K562 (cell line): ENCODE results near the gene MVP. TPM values are rescaled to one million over a fixed set of nuclear protein-coding genes. Genes with fewer than 3 reads are reported as not detected.

Source experiments
- CTBP1 ChIP-seq: fragments of 450-650 bp; IDR thresholded peaks from 2 replicates; pipeline ENCODE4 v1.6.1; 2016; ENCODE audit warnings: borderline replicate concordance
- GATA2 ChIP-seq: sonication (generic); formaldehyde crosslinking; IDR thresholded peaks from 2 replicates; pipeline ENCODE4 v1.4.0; 2020; ENCODE audit warnings: mild to moderate bottlenecking, missing genetic modification reagents
- HDAC2 ChIP-seq: fragments of 450-650 bp; IDR thresholded peaks from 2 replicates; pipeline ENCODE4 v1.6.1; 2016; ENCODE audit warnings: mild to moderate bottlenecking
- HNRNPK ChIP-seq: fragments of 200-400 bp; formaldehyde crosslinking; IDR thresholded peaks from one replicate; pipeline ENCODE4 v1.6.1; 2018; ENCODE audit warnings: mild to moderate bottlenecking, low read depth, low read length; ENCODE audit not compliant: poor library complexity, severe bottlenecking
- KDM5B ChIP-seq: fragments of 200-600 bp; sonication (generic); IDR thresholded peaks from 2 replicates; pipeline ENCODE4 v1.6.1; 2012; ENCODE audit warnings: low read depth, mild to moderate bottlenecking, moderate library complexity, low read length, control low read depth, inconsistent platforms; ENCODE audit not compliant: insufficient replicate concordance
- KLF16 ChIP-seq: IDR thresholded peaks from 2 replicates; pipeline ENCODE4 v1.6.1; 2016; ENCODE audit warnings: antibody characterized with exemption
- ZNF644 ChIP-seq: fragments of 200-800 bp; sonication (Bioruptor generic); IDR thresholded peaks from 2 replicates; pipeline ENCODE4 v1.6.1; 2016; ENCODE audit warnings: low read depth, missing genetic modification characterization, missing compliant biosample characterization
- polyA plus RNA-seq, 8 experiments: library from polyadenylated mRNA; depleted of rRNA in 4 of 8; stranded (reverse) in 5 of 8; unstranded in 3 of 8; fragments of >200 nt; fragmentation: Nextera tagmentation in 2 of 8; fragmentation: Illumina TruSeq in 1 of 8; extraction: Ambion mirVana in 2 of 8; extraction: Trizol in 1 of 8; gene quantifications; 2 replicates each; pipeline versions ENCODE4 v1.2.1 to v1.2.3, GENCODE V29; 2011 to 2014; ENCODE audit warnings: inconsistent platforms in 1 of 8, missing spikeins in 1 of 8
- total RNA-seq, 7 experiments: library from RNA; depleted of rRNA in 6 of 7; stranded (reverse); fragments of >200 nt in 6 of 7; fragmentation: Illumina TruSeq in 2 of 7; extraction: Trizol in 2 of 7; gene quantifications; 2 replicates each; pipeline versions ENCODE4 v1.2.1 to v1.2.3, GENCODE V29; 2011 to 2021; ENCODE audit warnings: low replicate concordance in 1 of 7
- TF ChIP-seq, protein P1 (sequence below), 2 experiments: fragments of 450-650 bp in 1 of 2; sonication (generic) in 1 of 2; formaldehyde crosslinking in 1 of 2; IDR thresholded peaks; 2 replicates each; pipeline versions ENCODE4 v1.7.1 to v1.9.0; 2016 to 2022; ENCODE audit warnings: inconsistent platforms in 1 of 2, mild to moderate bottlenecking in 1 of 2, missing genetic modification reagents in 1 of 2
- TF ChIP-seq, protein P2 (sequence below), 2 experiments: fragments of 450-650 bp; formaldehyde crosslinking in 1 of 2; IDR thresholded peaks; 2 replicates each; pipeline versions ENCODE4 v1.4.0 to v1.6.1; 2014 to 2020; ENCODE audit warnings: mild to moderate bottlenecking in 2 of 2, borderline replicate concordance in 1 of 2, low read depth in 1 of 2

The MVP gene
- total and polyA plus RNA-seq, 9 of the 15 experiments (the other 6 are each of a cell fraction or from before 2014, with no cell fraction given), result 0.39 to 1.9 (median 0.76) TPM; not detected in 2

DNA sequence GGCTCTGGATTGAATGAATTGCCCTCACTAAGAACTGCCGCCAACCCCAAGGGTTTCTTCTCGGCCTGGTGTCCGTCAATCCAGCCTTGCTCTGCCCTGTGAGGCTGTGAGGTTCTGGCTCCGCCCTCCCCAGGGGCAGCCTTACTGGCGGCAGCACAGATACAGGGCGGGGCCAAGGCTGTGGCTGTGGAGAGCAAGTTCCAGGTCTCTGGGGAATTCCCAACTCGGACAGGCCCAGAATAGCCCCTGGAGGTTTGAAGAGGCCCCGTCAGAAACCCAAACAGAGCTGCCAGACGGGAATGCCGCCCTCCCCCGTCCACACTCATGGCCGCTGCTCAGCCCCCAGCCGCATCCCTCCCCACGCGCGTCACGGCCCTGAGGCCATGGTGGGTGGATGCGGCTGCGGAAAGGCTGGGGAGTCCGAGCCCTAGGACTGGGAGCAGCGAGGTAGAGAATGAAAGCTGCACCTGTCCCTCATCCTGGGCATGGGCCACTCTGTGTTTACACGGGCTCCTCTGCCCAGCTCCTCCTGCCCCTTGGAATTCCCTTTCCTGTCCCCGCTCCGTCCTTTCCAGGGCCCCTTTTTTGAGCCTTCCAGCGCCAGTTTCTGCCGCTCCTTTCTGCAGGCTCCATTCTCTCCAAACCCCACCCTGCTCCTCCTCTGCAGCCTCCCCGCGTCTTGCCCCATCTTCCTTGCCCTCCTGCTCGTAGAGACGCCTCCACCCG is 8.9 kb upstream of the MVP start (continued):
- TF ChIP-seq, protein P1, sequence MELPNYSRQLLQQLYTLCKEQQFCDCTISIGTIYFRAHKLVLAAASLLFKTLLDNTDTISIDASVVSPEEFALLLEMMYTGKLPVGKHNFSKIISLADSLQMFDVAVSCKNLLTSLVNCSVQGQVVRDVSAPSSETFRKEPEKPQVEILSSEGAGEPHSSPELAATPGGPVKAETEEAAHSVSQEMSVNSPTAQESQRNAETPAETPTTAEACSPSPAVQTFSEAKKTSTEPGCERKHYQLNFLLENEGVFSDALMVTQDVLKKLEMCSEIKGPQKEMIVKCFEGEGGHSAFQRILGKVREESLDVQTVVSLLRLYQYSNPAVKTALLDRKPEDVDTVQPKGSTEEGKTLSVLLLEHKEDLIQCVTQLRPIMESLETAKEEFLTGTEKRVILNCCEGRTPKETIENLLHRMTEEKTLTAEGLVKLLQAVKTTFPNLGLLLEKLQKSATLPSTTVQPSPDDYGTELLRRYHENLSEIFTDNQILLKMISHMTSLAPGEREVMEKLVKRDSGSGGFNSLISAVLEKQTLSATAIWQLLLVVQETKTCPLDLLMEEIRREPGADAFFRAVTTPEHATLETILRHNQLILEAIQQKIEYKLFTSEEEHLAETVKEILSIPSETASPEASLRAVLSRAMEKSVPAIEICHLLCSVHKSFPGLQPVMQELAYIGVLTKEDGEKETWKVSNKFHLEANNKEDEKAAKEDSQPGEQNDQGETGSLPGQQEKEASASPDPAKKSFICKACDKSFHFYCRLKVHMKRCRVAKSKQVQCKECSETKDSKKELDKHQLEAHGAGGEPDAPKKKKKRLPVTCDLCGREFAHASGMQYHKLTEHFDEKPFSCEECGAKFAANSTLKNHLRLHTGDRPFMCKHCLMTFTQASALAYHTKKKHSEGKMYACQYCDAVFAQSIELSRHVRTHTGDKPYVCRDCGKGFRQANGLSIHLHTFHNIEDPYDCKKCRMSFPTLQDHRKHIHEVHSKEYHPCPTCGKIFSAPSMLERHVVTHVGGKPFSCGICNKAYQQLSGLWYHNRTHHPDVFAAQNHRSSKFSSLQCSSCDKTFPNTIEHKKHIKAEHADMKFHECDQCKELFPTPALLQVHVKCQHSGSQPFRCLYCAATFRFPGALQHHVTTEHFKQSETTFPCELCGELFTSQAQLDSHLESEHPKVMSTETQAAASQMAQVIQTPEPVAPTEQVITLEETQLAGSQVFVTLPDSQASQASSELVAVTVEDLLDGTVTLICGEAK (IDR thresholded peaks at IDR 0.05), result no peak
- TF ChIP-seq, protein P1 (CRISPR knock-in tag; IDR thresholded peaks at IDR 0.05), result no peak
- TF ChIP-seq CTBP1 (peak; percentile 6; the same call in 1 of the 2 replicates), ZNF644 (tag) (no peak), HNRNPK (no peak), HDAC2 (no peak), GATA2 (no peak), KDM5B (peak; percentile 30), KLF16 (no peak)
- TF ChIP-seq, protein P2, sequence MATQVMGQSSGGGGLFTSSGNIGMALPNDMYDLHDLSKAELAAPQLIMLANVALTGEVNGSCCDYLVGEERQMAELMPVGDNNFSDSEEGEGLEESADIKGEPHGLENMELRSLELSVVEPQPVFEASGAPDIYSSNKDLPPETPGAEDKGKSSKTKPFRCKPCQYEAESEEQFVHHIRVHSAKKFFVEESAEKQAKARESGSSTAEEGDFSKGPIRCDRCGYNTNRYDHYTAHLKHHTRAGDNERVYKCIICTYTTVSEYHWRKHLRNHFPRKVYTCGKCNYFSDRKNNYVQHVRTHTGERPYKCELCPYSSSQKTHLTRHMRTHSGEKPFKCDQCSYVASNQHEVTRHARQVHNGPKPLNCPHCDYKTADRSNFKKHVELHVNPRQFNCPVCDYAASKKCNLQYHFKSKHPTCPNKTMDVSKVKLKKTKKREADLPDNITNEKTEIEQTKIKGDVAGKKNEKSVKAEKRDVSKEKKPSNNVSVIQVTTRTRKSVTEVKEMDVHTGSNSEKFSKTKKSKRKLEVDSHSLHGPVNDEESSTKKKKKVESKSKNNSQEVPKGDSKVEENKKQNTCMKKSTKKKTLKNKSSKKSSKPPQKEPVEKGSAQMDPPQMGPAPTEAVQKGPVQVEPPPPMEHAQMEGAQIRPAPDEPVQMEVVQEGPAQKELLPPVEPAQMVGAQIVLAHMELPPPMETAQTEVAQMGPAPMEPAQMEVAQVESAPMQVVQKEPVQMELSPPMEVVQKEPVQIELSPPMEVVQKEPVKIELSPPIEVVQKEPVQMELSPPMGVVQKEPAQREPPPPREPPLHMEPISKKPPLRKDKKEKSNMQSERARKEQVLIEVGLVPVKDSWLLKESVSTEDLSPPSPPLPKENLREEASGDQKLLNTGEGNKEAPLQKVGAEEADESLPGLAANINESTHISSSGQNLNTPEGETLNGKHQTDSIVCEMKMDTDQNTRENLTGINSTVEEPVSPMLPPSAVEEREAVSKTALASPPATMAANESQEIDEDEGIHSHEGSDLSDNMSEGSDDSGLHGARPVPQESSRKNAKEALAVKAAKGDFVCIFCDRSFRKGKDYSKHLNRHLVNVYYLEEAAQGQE (IDR thresholded peaks at IDR 0.05; ENCODE audit: borderline replicate concordance), result no peak
- TF ChIP-seq, protein P2 (CRISPR knock-in tag; IDR thresholded peaks at IDR 0.05; ENCODE audit: low read depth), result 0 out of 2 replicates have a peak, but pooled peaks have one; percentile 56
